ENCODE measurements around the gene PITPNC1. TPM values are rescaled to one million over a fixed set of nuclear protein-coding genes. Genes with fewer than 3 reads are reported as not detected.
A peak's percentile ranks its signal among the peaks of the same experiment; 100 is the strongest.
"Not testable (repeated sequence)": the region's sequence is repeated elsewhere in the genome, so short reads cannot be mapped to it uniquely, and the experiment has no call there.

Gene PITPNC1
- total and polyA plus RNA-seq, 7 donors = 3.0 to 15.7 (median 5.6) TPM

- H3K27me3 ChIP-seq = no peaks in the 10 kb centered on the region
- H3K4me3 ChIP-seq = no peak overlapping the region
- H3K27ac ChIP-seq = no peak overlapping the region
- 66% methylated on average over 16 of the region's 16 CpGs for WGBS, 2 donors
- H3K9me3 ChIP-seq = no peaks in the 10 kb centered on the region
- no peaks in the 10 kb centered on the region for H3K36me3 ChIP-seq
- no peak for DNase-seq
- intact Hi-C loops (cut with DNase I) = no loop called here
- TF ChIP-seq POLR2AphosphoS5 (IDR thresholded peaks at IDR 0.05) (no peak), CTCF (IDR thresholded peaks at IDR 0.05) (peak in 3 of 4 experiments; percentile 20 to 38 (median 28))
- H3K4me1 ChIP-seq = no peaks in the 10 kb centered on the region
Observed at GRCh38 chr17:67386965-67387551, 10.0 kb downstream of the PITPNC1 start.

GRCh38 chr17:67388536-67388935, 11.5 kb downstream of the PITPNC1 start:
- intact Hi-C loops (cut with DNase I); H3K27ac ChIP-seq: not testable (repeated sequence)
- 94 to 96% methylated on average over 10 of the region's 10 CpGs for WGBS, 2 donors

GRCh38 chr17:67388986-67389385, 11.9 kb downstream of the PITPNC1 start:
- no peaks in the 10 kb centered on the region for H3K4me1 ChIP-seq
- 94 to 95% methylated on average over 4 of the region's 4 CpGs for WGBS, 2 donors
- intact Hi-C loops (cut with DNase I) = no loop called here

More at GRCh38 chr17:67388536-67388935, 11.5 kb downstream of the PITPNC1 start:
- H3K36me3 ChIP-seq, H3K9me3 ChIP-seq, H3K4me3 ChIP-seq, H3K27me3 ChIP-seq, DNase-seq, H3K4me1 ChIP-seq: not testable (repeated sequence)

GRCh38 chr17:67390006-67390645, 13.0 kb downstream of the PITPNC1 start:
- TF ChIP-seq EP300 (IDR thresholded peaks at IDR 0.05) = no peak
- H3K27ac ChIP-seq = peak overlapping the region in 2 of 4 donors; percentile 31 to 45
- H3K4me3 ChIP-seq = no peak overlapping the region
- no peaks in the 10 kb centered on the region for H3K9me3 ChIP-seq
- intact Hi-C loops (cut with DNase I) = no loop called here
- no peaks in the 10 kb centered on the region for H3K4me1 ChIP-seq
- no peaks in the 10 kb centered on the region for H3K36me3 ChIP-seq
- no peak for DNase-seq
- H3K27me3 ChIP-seq = no peaks in the 10 kb centered on the region
- 85 to 90% methylated on average over 6 of the region's 6 CpGs for WGBS, 2 donors

More at GRCh38 chr17:67388986-67389385, 11.9 kb downstream of the PITPNC1 start:
- DNase-seq = no peak
- Histone ChIP-seq H3K27ac (no peak overlapping the region), H3K4me3 (no peak overlapping the region), H3K27me3 (no peaks in the 10 kb centered on the region), H3K9me3 (no peaks in the 10 kb centered on the region), H3K36me3 (no peaks in the 10 kb centered on the region)
- TF ChIP-seq EP300 (IDR thresholded peaks at IDR 0.05) = no peak
- TF ChIP-seq CTCF (IDR thresholded peaks at IDR 0.05) = no peak
- TF ChIP-seq POLR2AphosphoS5 (IDR thresholded peaks at IDR 0.05) = no peak
- no peak for TF ChIP-seq POLR2A (IDR thresholded peaks at IDR 0.05)

- H3K27ac ChIP-seq = peak overlapping the region in 2 of 4 donors; percentile 31 to 45
- intact Hi-C loops (cut with DNase I) = no loop called here
- DNase-seq = no peak
- H3K9me3 ChIP-seq = no peaks in the 10 kb centered on the region
- no peaks in the 10 kb centered on the region for H3K36me3 ChIP-seq
- 47 to 65% methylated on average over 9 of the region's 9 CpGs for WGBS, 2 donors
- peak in 3 of 4 donors; percentile 8 to 45 (median 20) for TF ChIP-seq POLR2AphosphoS5 (IDR thresholded peaks at IDR 0.05)
- no peak for TF ChIP-seq CTCF (IDR thresholded peaks at IDR 0.05)
- no peaks in the 10 kb centered on the region for H3K27me3 ChIP-seq
- H3K4me3 ChIP-seq = no peak overlapping the region
- H3K4me1 ChIP-seq = no peaks in the 10 kb centered on the region
Observed at GRCh38 chr17:67390646-67391361, 13.7 kb downstream of the PITPNC1 start.
